Germinal center (tissue), 1 donor: ENCODE measurements around the gene HS1BP3.

ENCODE experiments used
- DNase-seq: peaks from one replicate; pipeline ENCODE4 v3.0.0; 2012; ENCODE audit warnings: mixed read lengths, low spot score

The HS1BP3 gene

GRCh38 chr2:20570249-20570648 lies 80.6 kb downstream of the HS1BP3 start:
- DNase-seq: no peak

- DNase-seq: no peak
These were observed 81.3 kb downstream of the HS1BP3 start for GRCh38 chr2:20569464-20570223.

GRCh38 chr2:20568501-20569463 lies 82.1 kb downstream of the HS1BP3 start:
- no peak for DNase-seq

GRCh38 chr2:20567926-20568179 lies 83.0 kb downstream of the HS1BP3 start:
- no peak for DNase-seq
